Liver (tissue), 3 donors: ENCODE results near the gene GRM1.

Source experiments
- ATF3 ChIP-seq: IDR thresholded peaks from 2 replicates; pipeline ENCODE4 v1.6.1; 2016; ENCODE audit warnings: antibody characterized with exemption
- CTCF ChIP-seq: fragments of 150-350 bp; IDR thresholded peaks from 2 replicates; pipeline ENCODE4 v1.5.1; 2017; ENCODE audit warnings: improper control_type of control experiment, low read depth, low read length; ENCODE audit not compliant: missing input control
- JUND ChIP-seq, 2 donors: IDR thresholded peaks; 2 replicates each; pipeline ENCODE4 v1.6.1; 2016; ENCODE audit warnings: antibody characterized with exemption in 2 of 2
- MAX ChIP-seq: IDR thresholded peaks from 2 replicates; pipeline ENCODE4 v1.6.1; 2016; ENCODE audit warnings: antibody characterized with exemption
- RAD21 ChIP-seq, 2 donors: IDR thresholded peaks; 2 replicates each; pipeline ENCODE4 v1.6.1; 2016; ENCODE audit warnings: antibody characterized with exemption in 2 of 2, mild to moderate bottlenecking in 2 of 2
- REST ChIP-seq: IDR thresholded peaks from 2 replicates; pipeline ENCODE4 v1.6.1; 2016; ENCODE audit warnings: antibody characterized with exemption, mild to moderate bottlenecking
- RXRA ChIP-seq, 2 donors: IDR thresholded peaks; 2 replicates each; pipeline ENCODE4 v1.6.1; 2017 to 2018; ENCODE audit warnings: antibody characterized with exemption in 2 of 2, mild to moderate bottlenecking in 1 of 2
- TAF1 ChIP-seq: conservative IDR thresholded peaks from 2 replicates; pipeline ENCODE4 v1.6.1; 2016; ENCODE audit warnings: antibody characterized with exemption, mild to moderate bottlenecking
- donor health status: healthy.
- donor health status: healthy.

GRCh38 chr6:146029573-146030184, 817 bp downstream of the GRM1 start:
- TF ChIP-seq CTCF (no peak), JUND (IDR thresholded peaks at IDR 0.05) (no peak), RAD21 (IDR thresholded peaks at IDR 0.05) (no peak), REST (no peak), ATF3 (no peak), MAX (no peak), RXRA (IDR thresholded peaks at IDR 0.05) (no peak), TAF1 (no peak)
